ENCODE measurements around the gene EXPH5. TPM values are rescaled to one million over a fixed set of nuclear protein-coding genes. Genes with fewer than 3 reads are reported as not detected.

EXPH5 gene
- total RNA-seq, 2 donors from 2014 or later, result 6.6 to 17.3 TPM

DNA sequence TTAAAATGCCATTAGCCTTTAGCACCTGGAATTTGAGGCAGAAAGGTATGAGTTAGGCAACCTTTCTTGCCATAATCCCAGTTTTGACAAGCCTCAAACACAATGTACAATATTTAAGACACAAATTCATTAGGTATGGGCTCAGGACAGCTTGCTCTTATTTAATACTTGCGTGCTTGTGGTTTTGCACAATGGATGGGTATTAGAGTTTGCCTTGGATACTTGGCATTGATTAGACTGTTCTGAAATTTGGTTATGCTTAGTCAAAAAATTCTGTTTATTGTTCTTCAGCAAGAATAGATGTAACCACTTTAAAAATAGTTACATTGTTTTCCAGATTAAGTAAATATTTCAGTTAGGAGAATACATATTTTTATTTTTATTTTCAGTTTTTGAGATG is 120.9 kb downstream of the EXPH5 start:
- no peak for DNase-seq (ENCODE audit: low spot score)
- Histone ChIP-seq H3K4me3 (no peak overlapping the region), H3K4me1 (replicated peaks) (no peaks in the 10 kb centered on the region), H3K36me3 (peaks cover 0 to 4% of the 10 kb centered on the region in 2 donors), H3K9me3 (no peaks in the 10 kb centered on the region), H3K27me3 (replicated peaks; ENCODE audit: insufficient read depth) (no peaks in the 10 kb centered on the region), H3K27ac (no peak overlapping the region)
- WGBS, result 84% methylated on average over 1 of the region's 1 CpG
- intact Hi-C loops (cut with DNase I), result no loop called here
- TF ChIP-seq, protein P1, sequence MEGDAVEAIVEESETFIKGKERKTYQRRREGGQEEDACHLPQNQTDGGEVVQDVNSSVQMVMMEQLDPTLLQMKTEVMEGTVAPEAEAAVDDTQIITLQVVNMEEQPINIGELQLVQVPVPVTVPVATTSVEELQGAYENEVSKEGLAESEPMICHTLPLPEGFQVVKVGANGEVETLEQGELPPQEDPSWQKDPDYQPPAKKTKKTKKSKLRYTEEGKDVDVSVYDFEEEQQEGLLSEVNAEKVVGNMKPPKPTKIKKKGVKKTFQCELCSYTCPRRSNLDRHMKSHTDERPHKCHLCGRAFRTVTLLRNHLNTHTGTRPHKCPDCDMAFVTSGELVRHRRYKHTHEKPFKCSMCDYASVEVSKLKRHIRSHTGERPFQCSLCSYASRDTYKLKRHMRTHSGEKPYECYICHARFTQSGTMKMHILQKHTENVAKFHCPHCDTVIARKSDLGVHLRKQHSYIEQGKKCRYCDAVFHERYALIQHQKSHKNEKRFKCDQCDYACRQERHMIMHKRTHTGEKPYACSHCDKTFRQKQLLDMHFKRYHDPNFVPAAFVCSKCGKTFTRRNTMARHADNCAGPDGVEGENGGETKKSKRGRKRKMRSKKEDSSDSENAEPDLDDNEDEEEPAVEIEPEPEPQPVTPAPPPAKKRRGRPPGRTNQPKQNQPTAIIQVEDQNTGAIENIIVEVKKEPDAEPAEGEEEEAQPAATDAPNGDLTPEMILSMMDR (IDR thresholded peaks at IDR 0.05), result no peak
- TF ChIP-seq POLR2A (IDR thresholded peaks at IDR 0.05) (no peak), POLR2AphosphoS5 (IDR thresholded peaks at IDR 0.05) (no peak)

DNA sequence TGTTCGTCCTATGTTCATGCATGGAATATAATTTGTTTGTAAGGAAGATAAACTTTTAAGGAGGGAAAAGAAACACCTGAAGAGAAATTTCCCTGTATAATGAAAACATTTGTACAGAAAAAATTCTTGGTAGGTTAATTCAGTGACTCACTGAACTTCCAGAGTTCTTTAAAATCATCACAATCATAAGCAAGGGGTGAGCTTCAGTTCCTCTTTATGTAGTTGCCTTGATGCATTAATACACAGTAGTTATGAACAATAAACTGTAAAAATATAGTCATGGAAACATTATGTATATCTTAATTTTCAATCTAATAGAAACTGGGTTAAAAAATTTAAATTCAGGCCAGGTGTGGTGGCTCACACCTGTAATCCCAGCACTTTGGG is 125.1 kb downstream of the EXPH5 start:
- no peak for DNase-seq (ENCODE audit: low spot score)
- WGBS, result 84% methylated on average over 1 of the region's 1 CpG
- Histone ChIP-seq H3K36me3 (no peaks in the 10 kb centered on the region), H3K27ac (no peak overlapping the region), H3K4me1 (replicated peaks) (no peaks in the 10 kb centered on the region), H3K27me3 (replicated peaks; ENCODE audit: insufficient read depth) (no peaks in the 10 kb centered on the region), H3K9me3 (no peaks in the 10 kb centered on the region), H3K4me3 (no peak overlapping the region)
- intact Hi-C loops (cut with DNase I), result loop anchor here (5.0 to 10.0 kb wide), 2 partner anchors 124 to 196 kb away; partner anchors contain the start of genes DDX10 and EXPH5
- TF ChIP-seq, protein P1 (IDR thresholded peaks at IDR 0.05), result no peak
- TF ChIP-seq POLR2A (IDR thresholded peaks at IDR 0.05) (no peak), POLR2AphosphoS5 (IDR thresholded peaks at IDR 0.05) (no peak)

DNA sequence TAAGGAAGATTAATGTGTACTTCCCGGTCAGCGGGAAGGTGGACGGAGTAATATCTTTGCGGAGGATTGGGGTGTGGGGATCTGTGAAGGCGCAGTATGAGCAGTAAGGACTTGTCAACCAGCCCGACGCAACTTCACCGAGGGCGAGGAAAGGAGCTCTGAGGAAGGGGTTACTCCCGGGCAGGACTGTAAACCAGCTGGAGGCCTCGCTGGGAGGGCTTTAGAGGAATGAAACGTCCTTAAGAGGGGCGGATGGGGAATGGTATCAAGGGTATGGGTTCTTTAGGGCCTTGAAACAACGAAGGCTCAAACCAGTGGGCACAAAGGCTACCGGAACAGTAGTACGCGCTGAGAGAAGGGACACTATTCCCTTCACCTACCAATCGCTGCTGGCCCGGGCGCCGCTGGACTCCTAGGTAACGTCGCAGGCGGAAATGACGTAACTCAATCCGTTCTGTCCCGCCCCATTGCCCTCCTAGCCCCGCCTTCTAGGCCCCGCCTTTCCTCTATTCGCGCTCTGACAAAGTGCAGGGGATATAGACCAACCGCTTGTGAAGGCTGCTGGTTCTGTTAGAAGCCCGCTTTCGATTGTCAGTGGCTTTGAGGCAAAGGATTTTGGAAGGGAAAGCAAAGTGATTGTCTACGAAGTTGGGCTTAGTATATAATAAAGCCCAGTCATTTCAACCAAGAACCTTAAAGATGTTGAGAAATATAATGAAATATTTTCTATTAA is 126.3 kb downstream of the EXPH5 start, which contains the start of gene C11orf65:
Gene C11orf65 (minus strand): TSS at position 439 of the 733 bp plus-strand sequence. CDS start 5,970 bp downstream, outside the sequence.
- H3K9me3 ChIP-seq, result no peaks in the 10 kb centered on the region
- under 1% methylated on average over 35 of the region's 35 CpGs for WGBS
- H3K4me1 ChIP-seq (replicated peaks), result no peaks in the 10 kb centered on the region
- peak within 1 kb of the TSS; percentile 99 for H3K27ac ChIP-seq
- no peaks in the 10 kb centered on the region for H3K36me3 ChIP-seq
- TF ChIP-seq, protein P1 (IDR thresholded peaks at IDR 0.05), result no peak
- peak; percentile 98 for TF ChIP-seq POLR2A (IDR thresholded peaks at IDR 0.05)
- TF ChIP-seq POLR2AphosphoS5 (IDR thresholded peaks at IDR 0.05), result peak; percentile 99
- peak; percentile 97 for DNase-seq (ENCODE audit: low spot score)
- no peaks in the 10 kb centered on the region for H3K27me3 ChIP-seq (replicated peaks; ENCODE audit: insufficient read depth)
- H3K4me3 ChIP-seq, result peak within 1 kb of the TSS; percentile 52 to 65
- intact Hi-C loops (cut with DNase I), result loop anchor here (2.0 to 10.0 kb wide), 4 partner anchors 30 to 244 kb away; partner anchors contain the start of genes ATM, DDX10, EXPH5 and NPAT

DNA sequence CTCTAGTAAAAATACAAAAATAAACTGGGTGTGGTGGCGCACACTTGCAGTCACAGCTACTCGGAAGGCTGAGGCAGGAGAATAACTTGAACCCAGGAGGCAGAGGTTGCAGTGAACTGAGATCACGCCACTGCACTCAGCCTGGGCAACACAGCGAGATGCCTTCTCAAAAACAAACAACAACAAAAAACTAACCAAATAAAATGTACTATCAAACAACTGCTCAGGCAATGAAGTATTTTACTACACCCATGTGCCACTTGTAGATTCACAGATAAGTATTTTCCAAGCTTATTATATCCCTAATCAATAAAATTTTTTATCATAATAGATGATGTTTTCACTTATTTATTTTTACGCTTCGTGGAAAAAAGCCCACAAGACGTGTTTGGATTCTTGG is 127.2 kb downstream of the EXPH5 start:
- WGBS, result 42% methylated on average over 7 of the region's 7 CpGs
- TF ChIP-seq POLR2AphosphoS5 (IDR thresholded peaks at IDR 0.05) (no peak), POLR2A (IDR thresholded peaks at IDR 0.05) (no peak)
- TF ChIP-seq, protein P1 (IDR thresholded peaks at IDR 0.05), result no peak
- intact Hi-C loops (cut with DNase I), result loop anchor here (2.0 to 10.0 kb wide), 4 partner anchors 30 to 244 kb away; partner anchors contain the start of genes ATM, DDX10, EXPH5 and NPAT
- H3K4me1 ChIP-seq (replicated peaks), result no peaks in the 10 kb centered on the region
- peak overlapping the region; percentile 52 to 65 for H3K4me3 ChIP-seq
- no peaks in the 10 kb centered on the region for H3K9me3 ChIP-seq
- H3K36me3 ChIP-seq, result no peaks in the 10 kb centered on the region
- peak overlapping the region; percentile 99 for H3K27ac ChIP-seq
- no peaks in the 10 kb centered on the region for H3K27me3 ChIP-seq (replicated peaks; ENCODE audit: insufficient read depth)
- no peak for DNase-seq (ENCODE audit: low spot score)

Other genes with a start within 250 kb of the EXPH5 start
- gene C11orf65, start 126.2 kb downstream of the EXPH5 start, total RNA-seq, result 1 to 10 TPM in 1 of 2 donors, under 1 TPM in 1; 0.18 to 4.3 TPM
- 10 to 100 TPM; 19.2 to 25.0 TPM for gene POGLUT3, start 95.4 kb downstream of the EXPH5 start, total RNA-seq
- gene DDX10, start 71.3 kb upstream of the EXPH5 start, total RNA-seq, result 10 to 100 TPM; 18.5 to 33.1 TPM

Measured in prostate gland (tissue), 2 donors.